Measurements from ENCODE around the gene FOXN3.

DNA sequence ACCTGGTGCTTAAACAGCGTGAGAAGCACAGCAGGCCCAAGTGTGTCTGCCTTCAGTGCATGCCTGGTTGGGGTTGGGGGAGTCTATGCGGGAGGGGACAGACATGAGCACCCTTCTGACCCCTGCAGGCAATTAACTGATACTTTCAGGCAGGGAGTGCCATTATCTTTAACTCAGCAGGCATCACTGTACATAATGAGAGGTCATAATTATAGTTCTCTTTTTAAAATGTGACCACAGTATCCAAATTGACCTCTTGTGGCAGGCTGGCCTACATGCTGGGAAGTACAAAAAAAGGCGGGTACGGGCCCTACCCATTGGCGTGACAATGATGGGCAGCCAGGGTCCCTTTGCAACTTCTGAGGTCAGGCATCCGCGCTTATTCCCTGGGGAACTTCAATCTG, 209.1 kb downstream of the FOXN3 start:
- no peak for TF ChIP-seq CTCF (IDR thresholded peaks at IDR 0.05)
- no peak for TF ChIP-seq POLR2A (IDR thresholded peaks at IDR 0.05)
